ENCODE results near the gene FIG4. TPM values are rescaled to one million over a fixed set of nuclear protein-coding genes. Genes with fewer than 3 reads are reported as not detected.
"Not testable (repeated sequence)": the region's sequence is repeated elsewhere in the genome, so short reads cannot be mapped to it uniquely, and the experiment has no call there.

The FIG4 gene
- total RNA-seq, 2 donors from 2014 or later = 20.9 to 23.9 TPM

GRCh38 chr6:109696355-109696754, 5.3 kb downstream of the FIG4 start:
- intact Hi-C loops (cut with DNase I) = no loop called here
- DNase-seq (ENCODE audit: low spot score) = no peak

DNA sequence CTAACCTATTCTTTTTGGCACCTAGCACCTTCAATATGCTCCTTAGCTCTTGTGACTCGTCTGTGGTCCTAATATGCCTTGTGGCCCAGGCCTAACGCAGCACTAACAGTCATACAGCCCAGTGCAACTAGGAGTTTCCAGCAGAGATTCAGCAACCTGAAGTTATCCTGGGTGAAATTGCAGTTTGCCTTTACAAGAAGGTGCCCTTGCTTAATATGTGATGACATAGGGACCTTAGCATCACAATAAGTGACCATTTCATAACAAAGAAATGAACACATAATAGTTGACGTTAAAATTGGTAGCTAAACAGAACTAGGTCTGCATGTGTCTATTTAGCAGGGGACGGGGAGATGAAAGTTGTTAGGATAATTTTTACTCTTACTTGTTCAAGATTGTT, 10.1 kb downstream of the FIG4 start:
- intact Hi-C loops (cut with DNase I) = loop anchor here (10.0 kb wide), 1 partner anchor 694 kb away; no protein-coding TSS in a partner anchor
- no peak for DNase-seq (ENCODE audit: low spot score)

DNA sequence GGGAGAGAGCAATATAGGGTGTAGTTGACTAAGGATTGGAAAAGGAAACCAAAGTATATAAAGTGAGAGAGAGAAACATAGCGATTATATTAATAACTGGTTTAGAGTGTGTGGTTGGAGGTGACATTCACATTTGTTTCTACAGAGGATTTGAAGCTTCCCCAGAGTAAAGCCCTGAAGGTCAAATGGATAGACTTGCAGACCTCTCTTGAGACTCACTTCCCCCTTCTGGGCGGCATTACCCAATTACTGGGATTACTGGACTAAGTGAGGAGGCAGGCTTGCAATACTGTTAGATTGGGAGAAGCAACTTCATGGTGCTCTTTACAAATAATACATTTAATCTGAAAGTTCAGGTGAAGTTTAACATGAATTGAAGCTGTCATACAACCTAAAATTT, 10.7 kb downstream of the FIG4 start:
- intact Hi-C loops (cut with DNase I) = loop anchor here (10.0 kb wide), 1 partner anchor 693 kb away; no protein-coding TSS in a partner anchor
- DNase-seq (ENCODE audit: low spot score) = no peak

DNA sequence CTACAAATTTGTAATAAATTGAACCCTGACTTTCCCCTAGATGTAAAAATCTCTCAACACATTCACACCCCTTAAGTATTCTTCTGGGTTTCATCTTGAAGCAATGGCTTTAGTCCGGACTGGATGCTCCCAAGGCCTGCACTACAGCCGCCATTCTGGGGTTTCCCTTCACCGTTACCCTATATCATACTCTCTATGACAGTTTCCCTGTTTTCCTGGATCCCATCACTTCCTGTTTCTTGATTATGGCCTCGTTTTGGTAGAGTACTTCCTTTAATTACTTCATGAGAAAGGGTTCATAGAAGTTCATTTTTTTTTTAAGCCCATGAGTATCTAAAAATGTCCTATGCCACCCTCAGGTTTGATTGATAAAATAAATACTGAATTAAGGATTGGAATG, 11.7 kb downstream of the FIG4 start:
- DNase-seq (ENCODE audit: low spot score) = no peak
- intact Hi-C loops (cut with DNase I) = loop anchor here (10.0 kb wide), 1 partner anchor 692 kb away; no protein-coding TSS in a partner anchor

- intact Hi-C loops (cut with DNase I) = loop anchor here (5.0 to 10.0 kb wide), 2 partner anchors 332 to 690 kb away; no protein-coding TSS in a partner anchor
- DNase-seq (ENCODE audit: low spot score) = peak; percentile 91
Measured at GRCh38 chr6:109705258-109705657, 14.2 kb downstream of the FIG4 start.

- intact Hi-C loops (cut with DNase I) = loop anchor here (5.0 to 10.0 kb wide), 2 partner anchors 331 to 688 kb away; no protein-coding TSS in a partner anchor
- DNase-seq (ENCODE audit: low spot score) = no peak
Measured at GRCh38 chr6:109706513-109706912, 15.4 kb downstream of the FIG4 start.

- not testable (repeated sequence) for DNase-seq (ENCODE audit: low spot score)
- intact Hi-C loops (cut with DNase I) = loop anchor here (5.0 to 10.0 kb wide), 2 partner anchors 329 to 687 kb away; no protein-coding TSS in a partner anchor
Measured at GRCh38 chr6:109708099-109708498, 17.0 kb downstream of the FIG4 start.

DNA sequence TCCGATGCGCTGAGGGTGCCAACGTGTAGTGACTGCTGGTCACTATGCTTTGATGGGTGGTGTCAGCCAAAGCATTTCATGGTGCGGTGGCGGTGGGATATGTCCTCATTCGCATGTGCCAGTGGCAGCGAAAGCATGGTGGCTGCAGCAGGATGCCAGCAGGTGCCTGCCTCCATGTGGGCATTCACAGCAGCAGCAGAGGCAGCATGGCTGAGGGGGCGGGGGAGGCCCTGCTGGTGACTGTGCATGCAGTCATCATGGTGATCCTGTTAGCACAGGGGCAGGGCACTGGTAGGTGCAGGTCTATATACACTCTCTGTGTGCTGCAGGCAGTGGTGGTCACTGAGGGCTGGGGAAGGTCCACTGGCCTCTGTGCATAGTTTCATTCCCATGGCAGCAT, 22.0 kb downstream of the FIG4 start:
- intact Hi-C loops (cut with DNase I) = no loop called here
- no peak for DNase-seq (ENCODE audit: low spot score)

- intact Hi-C loops (cut with DNase I) = no loop called here
- DNase-seq (ENCODE audit: low spot score) = no peak
Measured at GRCh38 chr6:109714166-109714565, 23.1 kb downstream of the FIG4 start.

DNA sequence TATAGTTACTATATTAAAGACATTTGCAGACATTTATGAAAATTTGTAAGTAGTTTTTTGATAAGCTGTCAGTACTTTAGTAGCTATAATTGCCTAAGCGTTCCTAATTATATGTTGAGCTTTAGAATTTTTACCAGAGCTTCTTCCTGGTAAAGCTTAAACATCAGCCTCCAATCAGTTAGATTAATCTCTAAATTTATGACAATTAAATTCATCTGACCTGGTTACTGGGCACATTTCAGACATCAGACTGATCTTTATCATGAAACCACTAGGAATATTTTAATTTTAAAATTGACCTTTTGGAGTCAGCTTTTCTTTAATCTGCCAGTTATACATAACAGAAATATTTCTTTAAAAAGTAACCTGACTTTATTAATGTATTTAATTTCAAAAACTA, 23.5 kb downstream of the FIG4 start:
- intact Hi-C loops (cut with DNase I) = no loop called here
- DNase-seq (ENCODE audit: low spot score) = no peak

GRCh38 chr6:109715616-109716015, 24.5 kb downstream of the FIG4 start:
- no peak for DNase-seq (ENCODE audit: low spot score)
- intact Hi-C loops (cut with DNase I) = no loop called here

DNA sequence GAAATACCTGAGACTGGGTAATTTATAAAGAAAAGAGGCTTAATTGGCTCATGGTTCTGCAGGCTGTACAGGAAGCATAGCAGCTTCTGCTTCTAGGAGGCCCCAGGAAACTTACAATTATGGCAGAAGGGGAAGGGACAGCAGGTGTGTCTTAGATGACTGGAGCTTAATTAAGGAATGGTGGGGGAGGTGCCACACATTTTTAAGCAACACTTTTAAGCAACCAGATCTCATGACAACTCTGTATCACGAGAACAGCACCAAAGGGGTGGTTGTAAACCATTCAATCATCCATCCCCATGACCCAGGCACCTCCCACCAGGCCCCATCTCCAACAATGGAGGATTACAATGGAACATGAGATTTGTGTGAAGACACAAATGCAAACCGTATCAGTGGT, 26.9 kb downstream of the FIG4 start:
- intact Hi-C loops (cut with DNase I) = no loop called here
- no peak for DNase-seq (ENCODE audit: low spot score)

- intact Hi-C loops (cut with DNase I) = no loop called here
- no peak for DNase-seq (ENCODE audit: low spot score)
Measured at GRCh38 chr6:109718991-109719390, 27.9 kb downstream of the FIG4 start.

DNA sequence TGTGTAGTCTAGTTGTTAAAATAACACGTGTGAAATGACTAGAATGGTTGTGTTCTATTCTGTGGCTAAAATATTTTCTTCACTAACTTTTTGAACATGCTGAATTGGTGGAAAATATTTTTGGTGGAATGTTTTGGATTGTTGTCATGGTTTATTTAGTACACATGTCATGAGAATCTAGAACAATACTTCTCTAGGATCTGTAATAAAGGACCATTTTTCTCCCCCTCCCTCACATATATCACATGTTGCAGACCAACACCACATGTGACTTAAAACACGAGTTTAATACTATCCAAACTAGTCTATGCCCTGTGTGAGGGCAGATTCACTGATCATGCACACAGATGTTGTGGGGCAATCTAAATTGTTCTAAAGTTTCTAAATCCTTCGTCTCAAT, 29.2 kb downstream of the FIG4 start:
- intact Hi-C loops (cut with DNase I) = no loop called here
- no peak for DNase-seq (ENCODE audit: low spot score)

DNA sequence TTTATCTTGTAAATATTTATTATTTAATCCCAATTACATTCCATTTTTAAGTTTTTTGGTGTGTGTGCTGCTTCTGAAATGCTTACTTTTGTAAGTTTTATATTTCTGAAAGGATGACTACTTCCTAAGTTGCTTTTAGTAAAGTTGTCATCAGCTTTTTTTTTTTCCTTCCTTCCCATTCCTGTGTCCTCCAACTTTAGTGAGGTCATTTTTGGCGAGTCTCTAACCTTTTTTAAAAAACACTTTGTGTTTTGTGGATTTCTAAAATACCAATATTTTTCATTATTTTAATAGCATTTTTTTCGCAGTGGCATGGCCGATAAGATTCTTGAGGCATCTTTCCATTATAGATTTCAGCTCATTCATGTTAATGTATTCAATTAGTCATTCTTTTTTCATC, 30.9 kb downstream of the FIG4 start:
- no peak for DNase-seq (ENCODE audit: low spot score)
- intact Hi-C loops (cut with DNase I) = no loop called here

- intact Hi-C loops (cut with DNase I) = no loop called here
- no peak for DNase-seq (ENCODE audit: low spot score)
Measured at GRCh38 chr6:109722564-109723254, 31.6 kb downstream of the FIG4 start.

GRCh38 chr6:109725250-109725649, 34.2 kb downstream of the FIG4 start:
- intact Hi-C loops (cut with DNase I) = not testable (repeated sequence)

GRCh38 chr6:109736273-109737025, 45.4 kb downstream of the FIG4 start:
- DNase-seq (ENCODE audit: low spot score) = no peak
- intact Hi-C loops (cut with DNase I) = no loop called here

More at GRCh38 chr6:109725250-109725649, 34.2 kb downstream of the FIG4 start:
- not testable (repeated sequence) for DNase-seq (ENCODE audit: low spot score)

DNA sequence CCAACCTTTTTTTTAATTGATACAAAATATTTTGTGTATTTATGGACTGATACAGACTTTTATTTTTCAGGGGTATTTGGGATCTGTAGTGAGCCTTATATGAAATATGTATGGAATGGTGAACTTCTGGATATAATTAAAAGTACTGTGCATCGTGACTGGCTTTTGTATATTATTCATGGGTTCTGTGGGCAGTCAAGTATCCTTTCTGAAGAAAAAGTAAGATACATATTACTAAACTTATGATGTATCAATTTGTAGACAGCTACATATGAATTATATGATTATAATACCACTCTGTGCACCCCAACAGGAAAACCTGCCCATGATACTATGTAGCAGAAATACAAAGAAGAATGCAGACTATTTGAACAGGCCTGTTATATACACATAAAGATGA, 47.2 kb downstream of the FIG4 start:
- intact Hi-C loops (cut with DNase I) = no loop called here
- no peak for DNase-seq (ENCODE audit: low spot score)

GRCh38 chr6:109738667-109739066, 47.6 kb downstream of the FIG4 start:
- DNase-seq (ENCODE audit: low spot score) = no peak
- intact Hi-C loops (cut with DNase I) = no loop called here

DNA sequence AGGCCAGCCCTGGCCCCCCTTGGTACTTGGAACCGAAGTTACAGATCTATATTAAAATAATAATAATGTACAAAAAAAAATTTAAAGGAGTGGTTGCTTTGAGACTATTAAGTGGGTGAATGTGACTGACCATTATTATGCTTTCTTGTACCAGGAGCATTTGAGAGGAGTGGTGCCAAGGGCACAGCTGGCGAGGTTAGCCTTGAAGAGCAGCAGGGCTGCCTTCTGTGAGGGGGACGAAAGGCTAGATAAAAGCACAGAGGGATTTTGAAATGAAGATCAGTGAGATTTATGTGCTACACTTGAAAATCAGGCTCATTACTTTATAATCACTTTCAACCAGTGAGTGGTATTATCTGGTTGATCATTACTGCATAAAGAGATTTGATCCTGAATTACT, 48.6 kb downstream of the FIG4 start:
- intact Hi-C loops (cut with DNase I) = no loop called here
- DNase-seq (ENCODE audit: low spot score) = no peak
